OCI-LY3 (cell line): ENCODE results near the gene MAP3K6.
A peak's percentile ranks its signal among the peaks of the same experiment; 100 is the strongest.

ENCODE experiments used
- H2AFZ ChIP-seq: fragments of 200-600, 300-600 bp; shearing (Covaris generic); 2 replicates; pipeline ENCODE4 v1.6.0; 2014; ENCODE audit warnings: antibody characterized with exemption, low read depth, low read length
- H3K27ac ChIP-seq: fragments of 200-600, 300-600 bp; sonication (generic); 2 replicates; pipeline ENCODE4 v1.5.1; 2014; ENCODE audit warnings: mild to moderate bottlenecking, low read length, moderate library complexity, mixed read lengths
- H3K27me3 ChIP-seq: fragments of 200-600, 300-600 bp; sonication (generic); 2 replicates; pipeline ENCODE4 v1.6.1; 2014; ENCODE audit warnings: low read depth, low read length, mixed read lengths
- H3K36me3 ChIP-seq: fragments of 200-600, 300-600 bp; sonication (generic); replicated peaks from 2 replicates; pipeline ENCODE3; 2014; ENCODE audit warnings: low read depth, low read length, mixed read lengths
- H3K4me1 ChIP-seq: fragments of 300-600, 200-600 bp; sonication (generic); 2 replicates; pipeline ENCODE4 v1.6.1; 2014; ENCODE audit warnings: low read length, mixed read lengths
- H3K4me2 ChIP-seq: fragments of 200-600, 300-600 bp; sonication (generic); 2 replicates; pipeline ENCODE4 v1.6.1; 2014; ENCODE audit warnings: low read length, mixed read lengths
- H3K4me3 ChIP-seq: fragments of 300-600, 200-600 bp; sonication (generic); 2 replicates; pipeline ENCODE4 v1.5.1; 2014; ENCODE audit warnings: antibody characterized with exemption, mild to moderate bottlenecking, low read length, moderate library complexity
- H3K79me2 ChIP-seq: fragments of 300-600, 200-600 bp; shearing (Covaris generic); 2 replicates; pipeline ENCODE4 v1.6.1; 2014; ENCODE audit warnings: mild to moderate bottlenecking, low read length, mixed read lengths
- H3K9ac ChIP-seq: fragments of 300-600, 200-600 bp; shearing (Covaris generic); 2 replicates; pipeline ENCODE4 v1.6.0; 2014; ENCODE audit warnings: mild to moderate bottlenecking, low read length, moderate library complexity
- H3K9me3 ChIP-seq: fragments of 200-600, 300-600 bp; shearing (Covaris generic); 2 replicates; pipeline ENCODE4 v1.6.1; 2014; ENCODE audit warnings: low read length, mixed read lengths; ENCODE audit not compliant: insufficient read depth
- H4K20me1 ChIP-seq: fragments of 200-600, 300-600 bp; sonication (generic); 2 replicates; pipeline ENCODE4 v1.6.1; 2016; ENCODE audit warnings: low read length, mixed read lengths; ENCODE audit not compliant: insufficient read depth
- CTCF ChIP-seq: fragments of 200-600, 300-600 bp; sonication (generic); IDR thresholded peaks from 2 replicates; pipeline ENCODE4 v1.5.1; 2014; ENCODE audit warnings: antibody characterized with exemption, low read length, low read depth
- EZH2phosphoT487 ChIP-seq: fragments of 200-600 bp; shearing (Covaris generic); IDR thresholded peaks from 2 replicates; pipeline ENCODE4 v1.6.1; 2018; ENCODE audit warnings: antibody characterized with exemption, mixed run types, low read depth

The MAP3K6 gene

GRCh38 chr1:27405074-27405473, 38.3 kb upstream of the MAP3K6 start:
- no peak for TF ChIP-seq EZH2phosphoT487
- no peak for TF ChIP-seq CTCF
- Histone ChIP-seq H4K20me1 (no peaks in the 10 kb centered on the region), H3K4me1 (peaks cover 17% of the 10 kb centered on the region), H3K36me3 (peaks cover 3% of the 10 kb centered on the region), H3K27me3 (no peaks in the 10 kb centered on the region), H3K4me2 (no peak overlapping the region), H3K79me2 (no peaks in the 10 kb centered on the region), H3K9ac (no peak overlapping the region), H3K4me3 (no peak overlapping the region), H2AFZ (no peak overlapping the region), H3K27ac (no peak overlapping the region), H3K9me3 (no peaks in the 10 kb centered on the region)

GRCh38 chr1:27403931-27404330, 37.2 kb upstream of the MAP3K6 start:
- H3K9me3 ChIP-seq = no peaks in the 10 kb centered on the region
- no peak overlapping the region for H3K4me2 ChIP-seq
- no peaks in the 10 kb centered on the region for H3K79me2 ChIP-seq
- H3K27ac ChIP-seq = no peak overlapping the region
- no peaks in the 10 kb centered on the region for H4K20me1 ChIP-seq
- H3K27me3 ChIP-seq = no peaks in the 10 kb centered on the region
- H3K4me1 ChIP-seq = peaks cover 17% of the 10 kb centered on the region
- no peak overlapping the region for H3K4me3 ChIP-seq
- H3K36me3 ChIP-seq = peaks cover 3% of the 10 kb centered on the region
- no peak overlapping the region for H3K9ac ChIP-seq
- TF ChIP-seq CTCF = no peak
- no peak for TF ChIP-seq EZH2phosphoT487
- no peak overlapping the region for H2AFZ ChIP-seq

- Histone ChIP-seq H2AFZ (no peak overlapping the region), H3K4me2 (no peak overlapping the region), H3K36me3 (peaks cover 1% of the 10 kb centered on the region), H3K27ac (no peak overlapping the region), H3K79me2 (no peaks in the 10 kb centered on the region), H3K4me1 (peaks cover 17% of the 10 kb centered on the region), H3K27me3 (no peaks in the 10 kb centered on the region), H3K4me3 (no peak overlapping the region), H3K9ac (no peak overlapping the region), H4K20me1 (no peaks in the 10 kb centered on the region), H3K9me3 (no peaks in the 10 kb centered on the region)
- TF ChIP-seq EZH2phosphoT487 (no peak), CTCF (peak; percentile 48)
Measured at GRCh38 chr1:27403065-27403726, 36.4 kb upstream of the MAP3K6 start.

GRCh38 chr1:27402349-27402754, 35.6 kb upstream of the MAP3K6 start:
- no peaks in the 10 kb centered on the region for H3K9me3 ChIP-seq

More at GRCh38 chr1:27402349-27402754, 35.6 kb upstream of the MAP3K6 start:
- H3K36me3 ChIP-seq = no peaks in the 10 kb centered on the region
- H2AFZ ChIP-seq = no peak overlapping the region
- no peaks in the 10 kb centered on the region for H4K20me1 ChIP-seq
- H3K9ac ChIP-seq = no peak overlapping the region
- no peak for TF ChIP-seq CTCF
- no peak for TF ChIP-seq EZH2phosphoT487
- no peaks in the 10 kb centered on the region for H3K27me3 ChIP-seq
- H3K4me1 ChIP-seq = peaks cover 12% of the 10 kb centered on the region
- no peak overlapping the region for H3K27ac ChIP-seq
- H3K4me2 ChIP-seq = no peak overlapping the region
- H3K79me2 ChIP-seq = no peaks in the 10 kb centered on the region
- no peak overlapping the region for H3K4me3 ChIP-seq
